Spleen (tissue), 11 donors: ENCODE data around the gene CENPM. TPM values are rescaled to one million over a fixed set of nuclear protein-coding genes. Genes with fewer than 3 reads are reported as not detected.

Experiments
- DNase-seq: peaks from one replicate; pipeline ENCODE4 v3.0.0-alpha.2; 2020
- H3K27ac ChIP-seq, 8 donors: fragments of 200-600 bp; sonication (generic) in 7 of 8; 1 replicate in 4 of 8; 2 replicates in 4 of 8; pipeline versions ENCODE4 v1.5.0 to v1.8.0; 2016 to 2021; ENCODE audit warnings: inconsistent platforms in 4 of 8, mild to moderate bottlenecking in 4 of 8, moderate library complexity in 1 of 8
- H3K27me3 ChIP-seq, 7 donors: fragments of 200-600 bp; sonication (generic) in 6 of 7; replicated peaks in 1 of 7; 1 replicate in 4 of 7; 2 replicates in 3 of 7; pipeline versions ENCODE4 v1.5.0 to v1.8.0; 2016 to 2021; ENCODE audit warnings: inconsistent platforms in 3 of 7, mild to moderate bottlenecking in 1 of 7
- H3K36me3 ChIP-seq, 6 donors: fragments of 200-600 bp; sonication (generic) in 5 of 6; 1 replicate in 4 of 6; 2 replicates in 2 of 6; pipeline versions ENCODE4 v1.5.0 to v1.8.0; 2016 to 2021; ENCODE audit warnings: inconsistent platforms in 2 of 6
- H3K4me1 ChIP-seq, 6 donors: fragments of 200-600 bp; sonication (generic) in 5 of 6; 1 replicate in 3 of 6; 2 replicates in 3 of 6; pipeline versions ENCODE4 v1.5.0 to v1.8.0; 2016 to 2021; ENCODE audit warnings: inconsistent platforms in 3 of 6
- H3K4me3 ChIP-seq, 8 donors: fragments of 200-600 bp; sonication (generic) in 7 of 8; 1 replicate in 4 of 8; 2 replicates in 4 of 8; pipeline versions ENCODE4 v1.5.0 to v1.8.0; 2016 to 2021; ENCODE audit warnings: inconsistent platforms in 4 of 8, mild to moderate bottlenecking in 4 of 8, moderate library complexity in 2 of 8
- H3K9me3 ChIP-seq, 8 donors: fragments of 200-600 bp; sonication (generic) in 7 of 8; 1 replicate in 4 of 8; 2 replicates in 4 of 8; pipeline versions ENCODE4 v1.5.0 to v1.8.0; 2016 to 2021; ENCODE audit warnings: inconsistent platforms in 4 of 8
- CTCF ChIP-seq, 11 experiments: fragments of 200-600 bp in 7 of 11; fragments of 450-650 bp in 4 of 11; sonication (generic) in 4 of 11; IDR thresholded peaks in 8 of 11; conservative IDR thresholded peaks in 3 of 11; 1 replicate in 7 of 11; 2 replicates in 4 of 11; pipeline versions ENCODE4 v1.4.0 to v1.8.0; 2016 to 2021; ENCODE audit warnings: antibody characterized with exemption in 11 of 11, inconsistent platforms in 4 of 11, mild to moderate bottlenecking in 1 of 11
- POLR2A ChIP-seq, 3 donors: fragments of 450-650 bp; IDR thresholded peaks; one replicate each; pipeline ENCODE4 v1.5.1; 2017; ENCODE audit warnings: antibody characterized with exemption in 3 of 3, mild to moderate bottlenecking in 1 of 3
- POLR2AphosphoS5 ChIP-seq, 3 donors: sonication (generic); formaldehyde crosslinking; IDR thresholded peaks; one replicate each; pipeline ENCODE4 v1.5.1; 2017; ENCODE audit warnings: antibody characterized with exemption in 3 of 3
- WGBS, 5 donors: extraction: QIAGEN DNeasy Blood & Tissue Kit in 3 of 5; methylation state at CpG; one replicate each; pipeline versions ENCODE4 v1.1.5 to v1.1.7; 2013 to 2018; 5-methylcytosine and 5-hydroxymethylcytosine counted together
- intact Hi-C: fragments of 100-400 bp; cut with DNase I; formaldehyde crosslinking; loops from one replicate; pipeline ENCODE4 v1.15.0; 2023; ENCODE audit warnings: low total_unique reads
- polyA plus RNA-seq, 3 donors: library from polyadenylated mRNA; stranded (reverse); fragments of 200-250 nt; gene quantifications; one replicate each; pipeline ENCODE4 v1.2.1, GENCODE V29; 2013
- total RNA-seq, 7 donors: library from RNA; depleted of rRNA in 3 of 7; stranded (reverse); fragments of >200 nt in 3 of 7; fragmentation: NEBNext Ultra II Directional in 4 of 7; extraction: Animal tissue kit (Norgen Biotek cat#: 25700) in 4 of 7; gene quantifications; one replicate each; pipeline versions ENCODE4 v1.1.0 to v1.2.1, GENCODE V29; 2016 to 2021
- donor health status: healthy with polysubstance abuse.
- donor health status: DM: no; HTN: no; CAD: no; lungs with moderate emphysema.
- donor health status: DM: no; HTN: no; CAD: no.
- donor health status: Bipolar disorder and iron deficiency.
- donor health status: healthy.
- donor health status: DM: no; HTN: no; CAD: no.
- donor health status: DM: yes; HTN: yes; CAD: no.

CENPM gene
- total and polyA plus RNA-seq, 10 donors: 3.3 to 63.1 (median 15.4) TPM

GRCh38 chr22:41904450-41905410, 42.2 kb downstream of the CENPM start:
- WGBS, 5 donors: 87 to 97% (median 92%) methylated on average over 12 to 24 of the region's 24 CpGs
- Histone ChIP-seq H3K27me3 (peaks cover 0 to 10% (median 4%) of the 10 kb centered on the region in 7 donors), H3K4me1 (peaks cover 11 to 25% (median 19%) of the 10 kb centered on the region in 6 donors), H3K27ac (no peak overlapping the region), H3K9me3 (no peaks in the 10 kb centered on the region), H3K4me3 (no peak overlapping the region), H3K36me3 (peaks cover 2 to 84% (median 68%) of the 10 kb centered on the region in 6 donors)
- intact Hi-C loops: no loop called here
- TF ChIP-seq POLR2A (IDR thresholded peaks at IDR 0.05): no peak
- peak in 1 of 3 donors; percentile 54 for TF ChIP-seq POLR2AphosphoS5 (IDR thresholded peaks at IDR 0.05)
- TF ChIP-seq CTCF (IDR thresholded peaks at IDR 0.05 in 8 of 11, conservative IDR thresholded peaks at IDR 0.05 in 3 of 11): no peak
- no peak for DNase-seq

- DNase-seq: no peak
Measured at GRCh38 chr22:41902932-41903421, 44.0 kb downstream of the CENPM start.

GRCh38 chr22:41902016-41902415, 44.9 kb downstream of the CENPM start:
- intact Hi-C loops: no loop called here

More at GRCh38 chr22:41902932-41903421, 44.0 kb downstream of the CENPM start:
- Histone ChIP-seq H3K4me3 (no peak overlapping the region), H3K27me3 (no peaks in the 10 kb centered on the region), H3K9me3 (no peaks in the 10 kb centered on the region), H3K27ac (no peak overlapping the region), H3K4me1 (peaks cover 0 to 7% (median 2%) of the 10 kb centered on the region in 6 donors), H3K36me3 (peaks cover 3 to 100% (median 86%) of the 10 kb centered on the region in 6 donors)
- TF ChIP-seq CTCF (IDR thresholded peaks at IDR 0.05 in 8 of 11, conservative IDR thresholded peaks at IDR 0.05 in 3 of 11) (no peak), POLR2A (IDR thresholded peaks at IDR 0.05) (no peak), POLR2AphosphoS5 (IDR thresholded peaks at IDR 0.05) (peak in 2 of 3 donors; percentile 7 to 60)
- WGBS, 5 donors: 88 to 96% (median 93%) methylated on average over 3 to 15 of the region's 15 CpGs
- intact Hi-C loops: no loop called here

More at GRCh38 chr22:41902016-41902415, 44.9 kb downstream of the CENPM start:
- DNase-seq: no peak
- Histone ChIP-seq H3K27me3 (no peaks in the 10 kb centered on the region), H3K9me3 (no peaks in the 10 kb centered on the region), H3K4me1 (no peaks in the 10 kb centered on the region), H3K27ac (no peak overlapping the region), H3K36me3 (peaks cover 3 to 100% (median 94%) of the 10 kb centered on the region in 6 donors), H3K4me3 (no peak overlapping the region)
- 90 to 100% (median 93%) methylated on average over 3 to 7 of the region's 7 CpGs for WGBS, 5 donors
- no peak for TF ChIP-seq CTCF (IDR thresholded peaks at IDR 0.05 in 8 of 11, conservative IDR thresholded peaks at IDR 0.05 in 3 of 11)
- TF ChIP-seq POLR2AphosphoS5 (IDR thresholded peaks at IDR 0.05): peak in 2 of 3 donors; percentile 22 to 56
- no peak for TF ChIP-seq POLR2A (IDR thresholded peaks at IDR 0.05)
